SKM-1 treated with dmso at 0.1 percent for 144 hours (cell line): ENCODE results near the gene LENG1.
"Not testable (repeated sequence)": the region's sequence is repeated elsewhere in the genome, so short reads cannot be mapped to it uniquely, and the experiment has no call there.

Source experiments
- DNase-seq: peaks from one replicate; lab custom pipeline; 2025; ENCODE audit not compliant: unreplicated experiment; lab: John Stamatoyannopoulos, UW

The LENG1 gene

GRCh38 chr19:54189735-54190502, 30.4 kb upstream of the LENG1 start:
- DNase-seq: peak; percentile 99

GRCh38 chr19:54189145-54189734, 29.7 kb upstream of the LENG1 start, which contains the start of gene MBOAT7:
Gene MBOAT7, minus strand, starts transcription at chr19:54189580. Its CDS starts 1,072 bp downstream, at chr19:54188508.
- peak; percentile 99 for DNase-seq

- DNase-seq: peak; percentile 32
Observed at GRCh38 chr19:54188215-54188871, 28.8 kb upstream of the LENG1 start.

- no peak for DNase-seq
Observed at GRCh38 chr19:54186934-54187381, 27.4 kb upstream of the LENG1 start.

- DNase-seq: no peak
Observed at GRCh38 chr19:54186351-54186750, 26.8 kb upstream of the LENG1 start.

DNA sequence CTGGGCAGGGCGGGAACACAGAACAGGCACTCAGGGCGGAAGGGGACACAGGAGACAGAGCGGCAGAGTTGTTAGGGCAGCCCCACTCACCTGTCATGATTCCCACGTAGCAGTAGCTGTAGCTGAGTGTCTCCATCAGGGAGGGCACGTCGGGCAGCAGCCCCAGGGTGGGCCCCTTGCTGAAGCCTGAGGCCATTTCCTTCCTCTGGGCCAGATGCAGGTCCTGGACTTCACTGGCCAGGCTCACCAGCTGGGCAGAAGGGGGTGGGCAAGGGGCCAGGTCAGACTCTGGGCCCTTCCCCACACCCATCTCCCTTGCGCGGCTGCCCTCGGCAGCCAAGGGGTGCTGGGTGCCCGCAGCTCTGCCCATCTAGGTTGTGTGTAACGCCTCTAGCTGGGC, 23.9 kb upstream of the LENG1 start:
- no peak for DNase-seq

DNA sequence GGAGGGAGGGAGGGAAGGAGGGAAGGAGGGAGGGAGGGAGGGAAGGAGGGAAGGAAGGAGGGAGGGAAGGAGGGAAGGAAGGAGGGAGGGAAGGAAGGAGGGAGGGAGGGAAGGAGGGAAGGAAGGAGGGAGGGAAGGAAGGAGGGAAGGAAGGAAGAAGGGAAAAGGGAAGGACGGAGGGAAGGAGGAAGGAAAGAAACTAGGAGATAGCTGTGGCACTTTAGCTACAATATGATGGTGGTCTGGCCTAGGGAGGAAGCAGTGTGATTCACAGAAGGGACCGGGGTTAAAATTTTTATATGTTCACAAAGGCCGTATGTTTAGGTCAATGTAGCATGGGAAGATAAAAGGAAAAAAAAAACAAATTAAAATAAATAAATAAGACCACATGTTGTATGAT, 22.4 kb upstream of the LENG1 start:
- DNase-seq: not testable (repeated sequence)

DNA sequence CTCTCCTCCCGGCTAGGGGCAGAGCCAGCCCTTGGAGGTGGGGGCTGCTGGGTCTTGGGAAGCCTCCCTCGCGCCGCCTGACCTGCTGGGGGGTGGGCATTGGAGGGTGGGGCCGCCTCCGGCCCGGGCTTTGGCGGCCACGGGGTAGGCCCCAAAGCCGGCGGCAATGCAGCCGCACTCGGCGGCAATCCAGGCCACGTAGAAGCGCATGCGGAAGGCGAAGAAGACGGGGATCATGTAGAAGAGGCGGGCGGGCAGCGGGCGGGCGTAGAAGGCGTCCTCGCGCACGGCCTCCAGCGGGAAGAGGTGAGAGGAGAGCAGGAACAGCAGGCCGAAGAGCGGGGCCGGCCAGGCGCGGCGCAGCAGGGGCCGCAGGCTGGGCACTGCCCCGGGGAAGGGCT, 21.2 kb upstream of the LENG1 start:
- DNase-seq: no peak

GRCh38 chr19:54179921-54180461, 20.5 kb upstream of the LENG1 start:
- DNase-seq: no peak

DNA sequence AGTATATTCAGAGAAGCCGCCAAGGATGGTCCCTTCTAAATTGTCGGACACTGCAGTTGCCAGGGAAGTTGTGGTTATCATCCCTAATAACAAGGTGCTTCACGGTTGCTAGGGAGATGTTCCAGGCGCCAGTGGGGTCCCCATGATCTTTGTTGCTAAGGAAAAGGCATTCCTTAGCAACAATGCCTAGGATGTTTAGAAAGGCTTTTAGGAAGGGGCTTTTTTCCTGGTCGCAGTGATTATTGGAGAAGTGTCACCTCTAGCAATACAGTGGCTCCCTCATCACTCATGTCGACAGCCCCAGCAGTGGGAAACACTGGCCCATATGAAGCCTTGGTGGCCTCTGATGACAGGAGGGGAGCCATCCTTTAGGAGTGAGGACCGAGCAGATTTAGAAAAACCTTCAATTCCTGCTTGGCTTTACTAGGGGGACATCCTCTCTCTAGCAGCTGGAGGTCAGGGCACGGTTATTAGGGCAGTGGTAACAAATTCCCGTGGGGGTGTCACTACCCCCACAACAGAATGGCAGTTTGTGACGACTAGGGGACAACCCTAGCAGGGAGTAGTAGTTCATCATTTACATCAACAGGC, 19.8 kb upstream of the LENG1 start:
- no peak for DNase-seq

DNA sequence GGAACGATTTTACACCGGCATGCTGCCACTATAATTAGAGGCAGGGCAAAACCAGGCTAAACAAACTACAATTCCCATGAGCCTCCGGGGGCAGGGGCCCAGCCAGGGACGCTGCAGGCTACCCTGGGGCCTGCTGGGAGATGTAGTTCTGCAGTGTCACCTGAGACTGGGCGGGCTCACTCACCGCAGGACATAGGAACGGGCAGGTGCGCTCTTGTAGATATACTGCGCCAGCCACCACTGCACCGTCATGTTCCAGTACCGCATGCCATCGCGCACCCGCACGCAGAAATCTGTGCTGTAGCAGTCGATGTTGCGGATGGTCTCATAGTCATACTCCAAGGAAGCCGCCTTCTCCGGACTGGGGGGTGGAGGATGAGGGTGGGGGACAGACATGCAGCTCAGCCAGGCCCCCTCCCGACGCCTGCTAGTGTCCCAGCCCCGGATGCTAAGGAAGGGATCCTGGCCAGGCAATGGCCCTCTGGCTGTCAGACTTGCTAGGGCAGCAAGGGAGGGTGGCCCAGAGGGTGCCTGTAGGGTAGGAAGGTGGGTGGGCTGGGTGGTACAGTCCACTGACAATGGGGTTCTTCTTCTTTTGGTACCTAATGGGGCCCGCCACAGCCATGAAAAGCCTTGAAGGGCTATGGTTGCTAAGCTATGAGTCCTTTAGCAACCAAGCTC, 19.2 kb upstream of the LENG1 start:
- DNase-seq: no peak

- no peak for DNase-seq
Observed at GRCh38 chr19:54173951-54174834, 14.7 kb upstream of the LENG1 start.

- no peak for DNase-seq
Observed at GRCh38 chr19:54173359-54173699, 13.8 kb upstream of the LENG1 start.

DNA sequence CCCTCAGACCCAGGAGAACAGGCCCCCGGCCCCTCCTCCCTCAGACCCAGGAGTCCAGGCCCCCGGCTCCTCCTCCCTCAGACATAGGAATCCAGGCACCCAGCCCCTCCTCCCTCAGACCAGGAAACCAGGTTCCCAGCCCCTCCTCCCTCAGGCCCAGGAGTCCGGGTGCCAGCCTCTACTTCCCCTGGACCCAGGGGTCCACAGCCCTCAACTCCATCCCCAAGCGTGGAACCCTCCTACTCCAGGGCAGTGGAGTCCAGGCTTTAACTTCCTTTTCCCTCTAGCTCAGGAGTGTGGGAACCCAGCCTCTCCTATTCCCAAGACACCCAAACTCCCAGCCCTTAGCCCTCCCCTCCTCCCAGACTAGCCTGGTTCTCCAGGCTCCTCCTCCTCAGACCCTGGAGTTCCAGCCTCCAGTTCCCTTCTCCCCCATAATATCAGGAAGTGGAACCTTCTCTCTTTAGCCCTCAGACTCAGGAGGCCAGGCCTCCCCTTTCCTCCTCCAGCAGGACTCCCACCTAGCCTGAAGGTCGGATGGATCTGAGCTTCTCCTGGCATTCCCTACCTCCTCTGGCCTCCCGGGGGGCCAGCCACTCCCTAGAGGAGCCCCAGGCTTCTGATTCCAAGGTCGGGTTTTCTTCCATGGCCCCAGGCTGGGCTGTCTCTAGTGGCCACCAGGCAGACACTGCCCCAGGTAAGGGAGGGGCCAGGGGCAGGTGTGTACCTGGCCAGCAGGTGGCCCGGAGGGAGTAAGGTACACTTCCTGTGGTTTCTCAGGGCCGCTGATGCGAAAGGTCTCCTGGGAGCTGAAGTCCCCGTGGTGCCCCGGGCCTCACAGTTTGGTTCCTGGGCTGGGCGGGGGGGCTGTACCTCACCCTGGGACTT, 13.2 kb upstream of the LENG1 start, which contains the start of gene TMC4:
Gene TMC4, minus strand, starts transcription at position 690 of the 888 bp plus-strand sequence. Its CDS starts 43 bp downstream, at position 647.
- no peak for DNase-seq

DNA sequence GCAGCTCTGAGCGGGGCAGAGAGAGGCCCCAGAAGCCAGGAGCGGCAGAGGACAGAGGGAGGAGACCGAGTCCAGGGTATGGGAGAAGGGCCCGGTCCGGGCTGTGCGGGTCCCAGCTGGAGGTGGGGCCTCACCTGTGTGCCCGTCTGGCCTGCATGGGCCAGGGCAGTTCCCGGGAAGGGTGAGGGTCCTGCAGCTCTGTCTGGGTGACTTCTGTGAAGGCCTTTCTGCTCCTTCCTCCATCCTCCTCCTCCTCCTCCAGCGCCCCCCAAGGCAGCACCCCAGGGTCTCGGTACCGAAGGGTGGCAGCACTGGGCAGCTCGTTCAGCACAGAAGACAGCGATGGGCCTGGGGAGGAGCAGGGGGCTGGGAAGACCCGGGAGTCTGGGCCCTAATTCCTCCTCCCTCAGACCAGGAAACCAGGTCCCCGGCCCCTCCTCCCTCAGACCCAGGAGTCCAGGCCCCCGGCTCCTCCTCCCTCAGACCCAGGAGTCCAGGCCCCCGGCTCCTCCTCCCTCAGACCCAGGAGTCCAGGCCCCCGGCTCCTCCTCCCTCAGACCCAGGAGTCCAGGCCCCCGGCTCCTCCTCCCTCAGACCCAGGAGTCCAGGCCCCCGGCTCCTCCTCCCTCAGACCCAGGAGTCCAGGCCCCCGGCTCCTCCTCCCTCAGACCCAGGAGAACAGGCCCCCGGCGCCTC, 12.4 kb upstream of the LENG1 start:
- DNase-seq: not testable (repeated sequence)

- DNase-seq: no peak
Observed at GRCh38 chr19:54169149-54169740, 9.7 kb upstream of the LENG1 start.

DNA sequence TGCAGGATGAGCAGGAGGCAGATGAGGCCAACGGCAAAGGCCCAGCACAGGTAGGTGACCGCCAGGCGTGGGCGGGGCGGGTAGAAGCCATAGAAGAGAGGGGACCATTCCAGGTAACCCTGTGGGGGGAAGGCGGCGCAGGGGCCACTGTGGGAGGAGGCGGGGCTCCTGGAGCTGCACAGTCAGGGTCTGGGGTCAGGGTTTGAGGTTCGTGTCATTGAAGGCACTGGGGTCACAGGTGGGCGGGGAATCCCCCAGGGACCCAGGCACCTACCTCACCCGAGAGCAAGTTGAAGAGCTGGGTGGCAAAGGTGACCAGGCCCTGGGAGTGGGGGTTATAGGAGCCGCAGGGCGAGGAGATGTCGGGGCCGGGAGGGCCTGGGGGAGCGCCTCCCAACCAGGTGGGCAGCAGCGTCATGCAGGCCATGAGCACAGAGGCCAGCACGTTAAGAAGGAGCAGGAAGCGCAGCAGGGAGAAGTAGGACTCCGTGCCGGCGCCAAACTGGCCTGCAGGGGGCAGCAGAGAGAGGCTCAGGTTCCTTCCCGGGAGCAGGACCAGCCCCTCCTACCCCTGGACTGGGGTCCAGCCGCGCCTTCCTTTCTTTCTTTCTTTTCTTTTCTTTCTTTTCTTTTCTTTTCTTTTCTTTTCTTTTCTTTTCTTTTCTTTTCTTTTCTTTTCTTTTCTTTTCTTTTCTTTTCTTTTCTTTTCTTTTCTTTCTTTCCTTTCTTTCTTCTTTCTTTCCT, 8.8 kb upstream of the LENG1 start:
- peak; percentile 50 for DNase-seq
